Heart left ventricle (tissue), 16 donors: Measurements from ENCODE around the gene SLC39A11. TPM values are rescaled to one million over a fixed set of nuclear protein-coding genes. Genes with fewer than 3 reads are reported as not detected.

Experiments used
- ATAC-seq, 4 donors: fragments of 200-7000 bp; cut with Tn5 transposase; one replicate each; pipeline ENCODE4 v1.9.1; 2020 to 2022; ENCODE audit warnings: moderate library complexity in 4 of 4, mild to moderate bottlenecking in 3 of 4, moderate number of reproducible peaks in 1 of 4
- DNase-seq, 5 donors: peaks; one replicate each; pipeline ENCODE4 v3.0.0-alpha.2; 2020
- H3K27ac ChIP-seq, 12 donors: fragments of 200-600 bp; sonication (generic) in 4 of 12; one replicate each; pipeline versions ENCODE4 v1.5.0 to v1.8.0; 2016 to 2022; ENCODE audit warnings: mild to moderate bottlenecking in 2 of 12
- H3K27me3 ChIP-seq, 9 donors: fragments of 200-600 bp; sonication (generic) in 2 of 9; one replicate each; pipeline versions ENCODE4 v1.5.1 to v1.8.0; 2016 to 2022; ENCODE audit warnings: mild to moderate bottlenecking in 3 of 9
- H3K36me3 ChIP-seq, 9 donors: fragments of 200-600 bp; sonication (generic) in 2 of 9; one replicate each; pipeline versions ENCODE4 v1.5.0 to v1.8.0; 2018 to 2022; ENCODE audit warnings: mild to moderate bottlenecking in 2 of 9
- H3K4me1 ChIP-seq, 12 donors: fragments of 200-600 bp; sonication (generic) in 4 of 12; one replicate each; pipeline versions ENCODE4 v1.5.0 to v1.8.0; 2016 to 2022; ENCODE audit warnings: mild to moderate bottlenecking in 3 of 12
- H3K4me3 ChIP-seq, 12 donors: fragments of 200-600 bp; sonication (generic) in 4 of 12; one replicate each; pipeline versions ENCODE4 v1.5.0 to v1.8.0; 2017 to 2022; ENCODE audit warnings: mild to moderate bottlenecking in 9 of 12, moderate library complexity in 4 of 12
- H3K9me3 ChIP-seq, 12 donors: fragments of 200-600 bp; sonication (generic) in 4 of 12; one replicate each; pipeline versions ENCODE4 v1.5.0 to v1.8.0; 2016 to 2022; ENCODE audit warnings: mild to moderate bottlenecking in 1 of 12
- POLR2A ChIP-seq, 2 donors: fragments of 450-650 bp; IDR thresholded peaks; one replicate each; pipeline ENCODE4 v1.6.1; 2017; ENCODE audit warnings: antibody characterized with exemption in 2 of 2, mild to moderate bottlenecking in 2 of 2, moderate library complexity in 2 of 2
- WGBS, 4 donors: extraction: QIAGEN DNeasy Blood & Tissue Kit in 2 of 4; methylation state at CpG; one replicate each; pipeline versions ENCODE4 v1.1.5 to v1.1.7; 2013 to 2018; 5-methylcytosine and 5-hydroxymethylcytosine counted together
- intact Hi-C, 10 donors: fragments of 100-400 bp; cut with DNase I; formaldehyde crosslinking; loops; one replicate each; pipeline versions ENCODE4 v1.11.1 to v1.14.2; 2022
- polyA plus RNA-seq, 2 donors: library from polyadenylated mRNA; stranded (reverse); fragments of 200-250 nt; gene quantifications; one replicate each; pipeline ENCODE4 v1.2.3, GENCODE V29; 2013
- total RNA-seq, 9 donors: library from RNA; depleted of rRNA in 2 of 9; stranded (reverse); fragments of >200 nt in 2 of 9; fragmentation: NEBNext Ultra II Directional in 3 of 9; extraction: Animal tissue kit (Norgen Biotek cat#: 25700) in 3 of 9; gene quantifications; one replicate each; pipeline versions ENCODE4 v1.1.0 to v1.2.4, GENCODE V29; 2016 to 2023
- TF ChIP-seq, protein P1 (sequence below), 12 donors: fragments of 200-600 bp; sonication (generic) in 4 of 12; IDR thresholded peaks; one replicate each; pipeline versions ENCODE4 v1.5.0 to v1.8.0; 2018 to 2022; ENCODE audit warnings: antibody characterized with exemption in 12 of 12, mild to moderate bottlenecking in 5 of 12
- donor health status: ischemic (EF 13 %, LVEDD 7.1; RV severe dilation, severe dysfunction).
- donor health status: healthy with polysubstance abuse.
- donor health status: DM: no; HTN: yes; CAD: no.
- donor health status: DM: no; HTN: no; CAD: no.
- donor health status: ischemic (EF 25% LVEDD 6.9; RV normal size, moderate dysfunction).
- donor health status: ischemic (EF 25% LVEDD 5.7; RV mildly dilated, moderate dysfunction).
- donor health status: healthy.
- donor health status: DM: yes; HTN: yes; CAD: no.
- donor health status: ischemic (EF 35%, LVEDD 5.7; RV mildly dilated, moderate dysfunction).
- donor health status: nonischemic (EF 11% LVEDD 7.7; RV severe dilation, severe dysfunction).
- donor health status: DM: yes; HTN: yes; CAD: no.
- donor health status: PGD.
- donor health status: ischemic (EF 29% LVEDD 5.4; RV normal size, mild dysfunction).
- donor health status: nonischemic (EF 23%, LVEDD 6.1; RV moderate dilation, normal function).

Gene SLC39A11
- total and polyA plus RNA-seq, 11 donors, result 2.5 to 23.3 (median 8.4) TPM

DNA sequence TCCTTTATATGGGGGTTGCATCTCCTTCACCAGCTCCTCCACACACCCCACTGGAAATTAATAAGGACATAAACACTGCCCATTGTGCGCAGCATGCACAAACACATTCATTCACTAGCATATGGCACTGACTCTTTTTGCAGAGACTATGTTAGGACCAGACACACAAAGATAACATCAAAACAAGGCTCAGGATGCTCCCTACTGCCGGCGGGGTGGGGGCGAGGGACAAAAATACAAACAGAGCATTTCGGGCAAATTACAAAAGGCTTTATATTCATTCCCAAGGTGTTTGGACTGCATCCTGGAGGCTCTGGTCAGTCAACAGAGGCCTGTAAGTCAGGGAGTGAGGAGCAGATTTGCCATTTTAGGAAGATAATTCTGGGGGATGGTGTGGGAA lies 299.7 kb downstream of the SLC39A11 start:
- TF ChIP-seq, protein P1, sequence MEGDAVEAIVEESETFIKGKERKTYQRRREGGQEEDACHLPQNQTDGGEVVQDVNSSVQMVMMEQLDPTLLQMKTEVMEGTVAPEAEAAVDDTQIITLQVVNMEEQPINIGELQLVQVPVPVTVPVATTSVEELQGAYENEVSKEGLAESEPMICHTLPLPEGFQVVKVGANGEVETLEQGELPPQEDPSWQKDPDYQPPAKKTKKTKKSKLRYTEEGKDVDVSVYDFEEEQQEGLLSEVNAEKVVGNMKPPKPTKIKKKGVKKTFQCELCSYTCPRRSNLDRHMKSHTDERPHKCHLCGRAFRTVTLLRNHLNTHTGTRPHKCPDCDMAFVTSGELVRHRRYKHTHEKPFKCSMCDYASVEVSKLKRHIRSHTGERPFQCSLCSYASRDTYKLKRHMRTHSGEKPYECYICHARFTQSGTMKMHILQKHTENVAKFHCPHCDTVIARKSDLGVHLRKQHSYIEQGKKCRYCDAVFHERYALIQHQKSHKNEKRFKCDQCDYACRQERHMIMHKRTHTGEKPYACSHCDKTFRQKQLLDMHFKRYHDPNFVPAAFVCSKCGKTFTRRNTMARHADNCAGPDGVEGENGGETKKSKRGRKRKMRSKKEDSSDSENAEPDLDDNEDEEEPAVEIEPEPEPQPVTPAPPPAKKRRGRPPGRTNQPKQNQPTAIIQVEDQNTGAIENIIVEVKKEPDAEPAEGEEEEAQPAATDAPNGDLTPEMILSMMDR (IDR thresholded peaks at IDR 0.05), result no peak
- no peak for TF ChIP-seq POLR2A (IDR thresholded peaks at IDR 0.05)
- Histone ChIP-seq H3K9me3 (peaks cover 0 to 41% (median 7%) of the 10 kb centered on the region in 12 donors), H3K36me3 (peaks cover 0 to 9% (median 0%) of the 10 kb centered on the region in 9 donors), H3K4me1 (no peaks in the 10 kb centered on the region), H3K27me3 (no peaks in the 10 kb centered on the region), H3K27ac (no peak overlapping the region), H3K4me3 (no peak overlapping the region)
- ATAC-seq, result no peak
- no peak for DNase-seq
- intact Hi-C loops, result no loop called here
- 90 to 94% (median 91%) methylated on average over 5 of the region's 5 CpGs for WGBS, 4 donors

DNA sequence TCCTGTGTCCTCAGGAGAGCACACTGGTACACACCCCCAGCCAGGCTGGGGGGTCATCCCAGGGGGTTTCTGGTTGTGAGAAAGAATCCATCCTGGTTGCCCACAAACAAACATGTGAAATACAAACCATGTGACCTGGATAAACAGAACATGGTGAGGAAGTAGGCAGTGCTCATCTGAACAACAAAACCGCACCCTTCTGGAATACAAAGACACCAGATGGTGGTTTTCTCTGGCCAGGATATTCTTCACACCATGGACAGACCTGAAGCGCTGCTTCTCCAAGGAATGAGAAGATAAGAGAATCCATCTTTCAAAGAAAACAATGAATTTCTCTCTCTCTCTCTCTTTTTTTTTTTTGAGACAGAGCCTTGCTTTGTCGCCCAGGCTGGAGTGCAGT lies 302.3 kb downstream of the SLC39A11 start:
- TF ChIP-seq POLR2A (IDR thresholded peaks at IDR 0.05), result no peak
- TF ChIP-seq, protein P1 (IDR thresholded peaks at IDR 0.05), result no peak
- Histone ChIP-seq H3K9me3 (peaks cover 0 to 34% (median 7%) of the 10 kb centered on the region in 12 donors), H3K4me1 (no peaks in the 10 kb centered on the region), H3K27me3 (no peaks in the 10 kb centered on the region), H3K4me3 (no peak overlapping the region), H3K27ac (no peak overlapping the region), H3K36me3 (peaks cover 0 to 9% (median 0%) of the 10 kb centered on the region in 9 donors)
- ATAC-seq, result no peak
- WGBS, 4 donors, result 93 to 98% (median 96%) methylated on average over 3 of the region's 3 CpGs
- intact Hi-C loops, result no loop called here
- DNase-seq, result no peak

DNA sequence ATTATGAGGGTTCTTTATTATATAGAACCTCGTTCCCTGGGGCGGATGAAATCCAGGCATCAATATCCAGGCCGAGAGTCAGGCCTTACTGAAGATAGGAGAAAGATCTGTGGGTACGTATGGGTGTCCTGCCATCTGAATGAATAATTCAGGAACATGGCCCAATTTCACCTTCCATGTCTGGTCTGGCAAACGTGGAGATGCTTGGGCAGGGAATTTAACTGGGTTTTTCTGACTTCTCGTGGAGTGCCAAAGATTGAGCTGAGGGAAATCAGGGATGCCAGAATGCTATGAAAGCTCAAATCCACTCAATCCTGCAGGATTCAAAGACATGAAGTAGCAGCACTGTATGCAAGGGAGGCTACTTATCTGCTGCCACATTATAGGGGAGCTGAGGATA lies 302.8 kb downstream of the SLC39A11 start:
- WGBS, 4 donors, result 92 to 96% (median 94%) methylated on average over 6 of the region's 6 CpGs
- H3K4me1 ChIP-seq, result no peaks in the 10 kb centered on the region
- intact Hi-C loops, result no loop called here
- TF ChIP-seq, protein P1 (IDR thresholded peaks at IDR 0.05), result no peak
- TF ChIP-seq POLR2A (IDR thresholded peaks at IDR 0.05), result no peak
- H3K36me3 ChIP-seq, result peaks cover 0 to 4% (median 0%) of the 10 kb centered on the region in 9 donors
- H3K4me3 ChIP-seq, result no peak overlapping the region
- H3K27ac ChIP-seq, result no peak overlapping the region
- ATAC-seq, result no peak
- peaks cover 0 to 29% (median 5%) of the 10 kb centered on the region in 12 donors for H3K9me3 ChIP-seq
- no peaks in the 10 kb centered on the region for H3K27me3 ChIP-seq
- no peak for DNase-seq

DNA sequence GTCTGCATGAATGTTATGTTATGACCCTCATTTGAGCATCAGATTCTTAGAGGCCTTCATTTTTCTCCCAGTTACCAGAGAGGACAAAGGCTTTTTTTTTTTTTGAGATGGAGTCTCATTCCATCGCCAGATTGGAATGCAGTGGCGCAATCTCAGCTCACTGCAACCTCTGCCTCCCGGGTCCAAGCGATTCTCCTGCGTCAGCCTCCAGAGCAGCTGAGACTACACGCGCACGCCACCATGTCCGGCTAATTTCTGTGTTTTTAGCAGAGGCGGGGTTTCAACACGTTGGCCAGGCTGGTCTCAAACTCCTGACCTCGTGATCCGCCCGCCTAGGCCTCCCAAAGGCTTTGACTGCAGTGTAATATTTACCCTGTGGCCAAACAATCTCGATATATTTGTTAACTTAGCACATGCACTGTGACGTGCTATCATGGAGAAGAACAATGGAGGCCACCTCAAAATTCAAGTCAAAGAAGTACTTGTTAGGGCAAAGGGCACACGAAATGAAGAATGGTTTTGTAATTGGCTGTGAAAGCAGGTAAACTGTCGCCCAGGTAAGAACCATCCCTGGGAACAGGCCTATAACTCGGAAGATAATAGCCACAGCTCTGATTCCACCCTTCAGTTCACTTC lies 303.4 kb downstream of the SLC39A11 start:
- Histone ChIP-seq H3K4me1 (no peaks in the 10 kb centered on the region), H3K4me3 (no peak overlapping the region), H3K27ac (no peak overlapping the region), H3K9me3 (peaks cover 0 to 23% (median 2%) of the 10 kb centered on the region in 12 donors), H3K27me3 (no peaks in the 10 kb centered on the region), H3K36me3 (peaks cover 0 to 4% (median 0%) of the 10 kb centered on the region in 9 donors)
- no peak for TF ChIP-seq POLR2A (IDR thresholded peaks at IDR 0.05)
- TF ChIP-seq, protein P1 (IDR thresholded peaks at IDR 0.05), result no peak
- ATAC-seq, result no peak
- DNase-seq, result no peak
- 90 to 91% (median 91%) methylated on average over 19 of the region's 19 CpGs for WGBS, 4 donors
- intact Hi-C loops, result no loop called here
